Measurements from ENCODE around the gene DCLK1.

DNA sequence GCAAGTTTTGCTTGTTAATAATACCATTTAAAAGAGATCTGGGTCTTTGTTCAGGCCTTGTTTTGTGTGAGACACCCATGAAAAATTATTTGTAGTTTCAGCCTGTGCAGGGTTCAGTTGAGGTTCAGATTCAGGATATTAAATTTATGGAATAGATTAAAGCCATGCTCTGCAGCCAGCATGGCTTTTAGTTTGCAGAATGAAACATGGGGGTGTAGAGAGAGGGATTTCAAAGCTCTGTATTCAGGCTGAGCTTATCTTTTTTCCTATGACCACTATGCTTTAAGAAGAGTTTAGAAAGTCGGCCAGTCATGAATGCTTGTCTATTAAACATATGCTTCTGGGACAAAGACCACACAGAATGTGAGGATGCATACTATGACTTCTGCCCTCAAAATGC, 73.6 kb downstream of the DCLK1 start:
- TF ChIP-seq CTCF (IDR thresholded peaks at IDR 0.05 in 4 of 5, conservative IDR thresholded peaks at IDR 0.05 in 1 of 5) (no peak), POLR2A (IDR thresholded peaks at IDR 0.05) (no peak)

Data from gastrocnemius medialis (tissue), 4 donors.